Renal pelvis (tissue), 4 donors: ENCODE results near the gene SIDT1. TPM values are rescaled to one million over a fixed set of nuclear protein-coding genes. Genes with fewer than 3 reads are reported as not detected.
A peak's percentile ranks its signal among the peaks of the same experiment; 100 is the strongest.

ENCODE experiments used
- DNase-seq: peaks from one replicate; pipeline ENCODE4 v3.0.0-alpha.2; 2013
- polyA plus RNA-seq, 3 donors: library from polyadenylated mRNA; unstranded; fragments of 120-200 nt; gene quantifications; one replicate each; pipeline ENCODE4 v1.2.1, GENCODE V29; 2013; ENCODE audit not compliant: insufficient read length in 3 of 3

SIDT1 gene
- polyA plus RNA-seq, 3 donors: 2.1 to 5.3 (median 3.4) TPM

- no peak for DNase-seq
Measured at GRCh38 chr3:113594066-113594465, 61.7 kb downstream of the SIDT1 start.

- DNase-seq: no peak
Measured at GRCh38 chr3:113597596-113598354, 65.4 kb downstream of the SIDT1 start.

GRCh38 chr3:113600418-113601182, 68.2 kb downstream of the SIDT1 start:
- no peak for DNase-seq

GRCh38 chr3:113601240-113601639, 68.9 kb downstream of the SIDT1 start:
- no peak for DNase-seq

- DNase-seq: no peak
Measured at GRCh38 chr3:113602256-113602655, 69.9 kb downstream of the SIDT1 start.

GRCh38 chr3:113602836-113603235, 70.5 kb downstream of the SIDT1 start:
- no peak for DNase-seq

- DNase-seq: no peak
Measured at GRCh38 chr3:113606539-113607218, 74.3 kb downstream of the SIDT1 start.

GRCh38 chr3:113607219-113607596, 74.9 kb downstream of the SIDT1 start:
- DNase-seq: no peak

GRCh38 chr3:113614402-113614801, 82.0 kb downstream of the SIDT1 start:
- no peak for DNase-seq

GRCh38 chr3:113615976-113616375, 83.6 kb downstream of the SIDT1 start:
- DNase-seq: no peak

GRCh38 chr3:113617726-113618125, 85.4 kb downstream of the SIDT1 start:
- DNase-seq: no peak

- no peak for DNase-seq
Measured at GRCh38 chr3:113620091-113620490, 87.7 kb downstream of the SIDT1 start.

GRCh38 chr3:113623324-113623723, 91.0 kb downstream of the SIDT1 start:
- no peak for DNase-seq

- DNase-seq: no peak
Measured at GRCh38 chr3:113623811-113624210, 91.5 kb downstream of the SIDT1 start.

GRCh38 chr3:113625834-113626233, 93.5 kb downstream of the SIDT1 start:
- no peak for DNase-seq

GRCh38 chr3:113626503-113627371, 94.4 kb downstream of the SIDT1 start:
- peak; percentile 38 for DNase-seq

GRCh38 chr3:113628316-113628715, 96.0 kb downstream of the SIDT1 start:
- DNase-seq: no peak

GRCh38 chr3:113628788-113629187, 96.4 kb downstream of the SIDT1 start:
- DNase-seq: no peak

GRCh38 chr3:113629584-113630421, 97.4 kb downstream of the SIDT1 start:
- peak; percentile 57 for DNase-seq

GRCh38 chr3:113630956-113631542, 98.7 kb downstream of the SIDT1 start:
- DNase-seq: no peak
